ENCODE results near the gene TH. TPM values are rescaled to one million over a fixed set of nuclear protein-coding genes. Genes with fewer than 3 reads are reported as not detected.
A peak's percentile ranks its signal among the peaks of the same experiment; 100 is the strongest.

The TH gene
- total and polyA plus RNA-seq, 9 of the 15 experiments (the other 6 are each of a cell fraction or from before 2014, with no cell fraction given), result not detected

- no peaks in the 10 kb centered on the region for H3K36me3 ChIP-seq (ENCODE audit: control insufficient read depth, insufficient read depth, low read length)
- no peak overlapping the region for H3K4me3 ChIP-seq
- peak; percentile 48; the same call in 2 of the 3 replicates for ATAC-seq
- peak in 3 of 4 experiments; percentile 9 to 12 (median 12) for DNase-seq (ENCODE audit: extremely low read depth in 1 of 4, low spot score in 3 of 4)
- no peak overlapping the region for H3K4me2 ChIP-seq (ENCODE audit: insufficient read depth, low read length)
- H3K79me2 ChIP-seq (ENCODE audit: control insufficient read depth, insufficient read depth, low read length), result no peaks in the 10 kb centered on the region
- TF ChIP-seq ZC3H4 (CRISPR knock-in tag; IDR thresholded peaks at IDR 0.05; ENCODE audit: borderline replicate concordance) (no peak), CTCF (IDR thresholded peaks at IDR 0.05 in 2 of 3, conservative IDR thresholded peaks at IDR 0.05 in 1 of 3; ENCODE audit: insufficient read depth in 2 of 3, low read depth in 1 of 3, low read length in 3 of 3) (peak in 1 of 3 experiments; percentile 49; a peak in 2 of 6 replicates), ZNF830 (CRISPR knock-in tag; IDR thresholded peaks at IDR 0.05) (no peak), FOXA1 (IDR thresholded peaks at IDR 0.05; ENCODE audit: borderline replicate concordance) (no peak)
- H3K27ac ChIP-seq (ENCODE audit: extremely low read depth, low read depth, low read length), result no peak overlapping the region
- FAIRE-seq, result no peak
- no peak overlapping the region for H2AFZ ChIP-seq (ENCODE audit: low read depth, low read length)
- H3K9me1 ChIP-seq (ENCODE audit: control insufficient read depth, insufficient read depth, low read length), result no peaks in the 10 kb centered on the region
- peaks cover 10% of the 10 kb centered on the region for H4K20me1 ChIP-seq (replicated peaks; ENCODE audit: control insufficient read depth, insufficient read depth, low read length)
- in situ Hi-C loops (cut with MboI) (no loop called here), intact Hi-C loops (cut with micrococcal nuclease) (no loop called here)
- peaks cover 18 to 64% of the 10 kb centered on the region in 2 experiments; a peak in 4 of 5 replicates for H3K27me3 ChIP-seq (ENCODE audit: control insufficient read depth in 2 of 2, insufficient read depth in 2 of 2, low read length in 2 of 2)
- peaks cover 0 to 35% of the 10 kb centered on the region in 2 experiments; a peak in 2 of 5 replicates for H3K4me1 ChIP-seq (replicated peaks in 1 of 2; ENCODE audit: control insufficient read depth in 2 of 2, insufficient read depth in 2 of 2, low read length in 2 of 2)
- ChIA-PET POLR2A (interaction anchor here (0.7 kb wide), 1 partner anchor 347 kb away, joined by 3 read pairs; no protein-coding TSS in a partner anchor), CTCF (ENCODE audit: low intra/inter-chr PET ratio) (no interaction called here)
- WGBS (ENCODE audit: insufficient coverage, low coverage, missing lambda C conversion rate), result 16% methylated on average over 18 of the region's 34 CpGs
- BruUV-seq (replicated peaks), result no TSS peak
- no peaks in the 10 kb centered on the region for H3K9me3 ChIP-seq (replicated peaks; ENCODE audit: control insufficient read depth, insufficient read depth, low read depth, low read length)
- no peak overlapping the region; a peak in 1 of 4 replicates for H3K9ac ChIP-seq (ENCODE audit: insufficient read depth in 1 of 2, low read depth in 2 of 2, low read length in 2 of 2)
Observed at GRCh38 chr11:2215561-2216399, 44.2 kb upstream of the TH start.

Measured in K562 (cell line).